ENCODE results near the gene TLR9. TPM values are rescaled to one million over a fixed set of nuclear protein-coding genes. Genes with fewer than 3 reads are reported as not detected.

Gene TLR9
- total RNA-seq, 1 experiment from 2014 or later = 0.14 TPM

GRCh38 chr3:52200981-52201679, 24.3 kb downstream of the TLR9 start:
- no peaks in the 10 kb centered on the region for H3K9me3 Mint-ChIP-seq (ENCODE audit: low read depth, unreplicated experiment)
- DNase-seq = no peak
- H3K27me3 Mint-ChIP-seq (ENCODE audit: unreplicated experiment) = no peaks in the 10 kb centered on the region
- intact Hi-C loops (cut with micrococcal nuclease; ENCODE audit: unreplicated experiment) = no loop called here
- BruUV-seq (replicated peaks) = no TSS peak
- no peak overlapping the region for H3K4me3 Mint-ChIP-seq (ENCODE audit: low read depth, unreplicated experiment)
- no peak overlapping the region for H3K27ac Mint-ChIP-seq (ENCODE audit: unreplicated experiment)
- peaks cover 26% of the 10 kb centered on the region for H3K4me1 Mint-ChIP-seq (ENCODE audit: low read depth, unreplicated experiment)
- H3K36me3 Mint-ChIP-seq (ENCODE audit: insufficient read depth, unreplicated experiment) = peaks cover 73% of the 10 kb centered on the region
- no peak for TF ChIP-seq CTCF (IDR thresholded peaks at IDR 0.05; ENCODE audit: unreplicated experiment)
- CTCF ChIA-PET = no interaction called here

GRCh38 chr3:52198643-52199608, 26.5 kb downstream of the TLR9 start:
- intact Hi-C loops (cut with micrococcal nuclease; ENCODE audit: unreplicated experiment) = loop anchor here (5.0 kb wide), 1 partner anchor 47 kb away; the partner anchor contains the start of gene POC1A
- no peak for DNase-seq
- Mint-ChIP-seq H3K4me1 (ENCODE audit: low read depth, unreplicated experiment) (peaks cover 33% of the 10 kb centered on the region), H3K4me3 (ENCODE audit: low read depth, unreplicated experiment) (peak overlapping the region; percentile 96), H3K27me3 (ENCODE audit: unreplicated experiment) (no peaks in the 10 kb centered on the region), H3K9me3 (ENCODE audit: low read depth, unreplicated experiment) (no peaks in the 10 kb centered on the region), H3K36me3 (ENCODE audit: insufficient read depth, unreplicated experiment) (peaks cover 61% of the 10 kb centered on the region), H3K27ac (ENCODE audit: unreplicated experiment) (peak overlapping the region; percentile 97)
- TSS peak; percentile 54 for BruUV-seq (replicated peaks)
- CTCF ChIA-PET = no interaction called here
- no peak for TF ChIP-seq CTCF (IDR thresholded peaks at IDR 0.05; ENCODE audit: unreplicated experiment)

GRCh38 chr3:52197842-52198625, 27.4 kb downstream of the TLR9 start, which contains the start of gene ALAS1:
Gene ALAS1 (plus strand): TSS chr3:52198160. CDS start chr3:52199242, 1,082 bp downstream.
- Mint-ChIP-seq H3K36me3 (ENCODE audit: insufficient read depth, unreplicated experiment) (peaks cover 54% of the 10 kb centered on the region), H3K4me1 (ENCODE audit: low read depth, unreplicated experiment) (peaks cover 33% of the 10 kb centered on the region), H3K9me3 (ENCODE audit: low read depth, unreplicated experiment) (no peaks in the 10 kb centered on the region), H3K27ac (ENCODE audit: unreplicated experiment) (peak within 1 kb of the TSS; percentile 97), H3K4me3 (ENCODE audit: low read depth, unreplicated experiment) (peak within 1 kb of the TSS; percentile 96), H3K27me3 (ENCODE audit: unreplicated experiment) (no peaks in the 10 kb centered on the region)
- CTCF ChIA-PET = interaction anchor here (0.5 to 1.8 kb wide), 2 partner anchors 44 to 74 kb away, joined by 3 to 8 read pairs; partner anchors contain the start of gene POC1A
- intact Hi-C loops (cut with micrococcal nuclease; ENCODE audit: unreplicated experiment) = loop anchor here (2.0 to 5.0 kb wide), 2 partner anchors 21 to 46 kb away; partner anchors contain the start of gene POC1A
- no TSS peak for BruUV-seq (replicated peaks)
- peak; percentile 95 for DNase-seq
- TF ChIP-seq CTCF (IDR thresholded peaks at IDR 0.05; ENCODE audit: unreplicated experiment) = no peak

- BruUV-seq (replicated peaks) = no TSS peak
- CTCF ChIA-PET = interaction anchor here (0.5 to 1.8 kb wide), 3 partner anchors 11 to 75 kb away, joined by 3 to 8 read pairs (median 3); partner anchors contain the start of gene POC1A
Measured at GRCh38 chr3:52197499-52197841, 28.0 kb downstream of the TLR9 start.

More at GRCh38 chr3:52197499-52197841, 28.0 kb downstream of the TLR9 start:
- peak overlapping the region; percentile 96 for H3K4me3 Mint-ChIP-seq (ENCODE audit: low read depth, unreplicated experiment)
- H3K4me1 Mint-ChIP-seq (ENCODE audit: low read depth, unreplicated experiment) = peaks cover 33% of the 10 kb centered on the region
- no peak for DNase-seq
- H3K27ac Mint-ChIP-seq (ENCODE audit: unreplicated experiment) = peak overlapping the region; percentile 97
- no peaks in the 10 kb centered on the region for H3K27me3 Mint-ChIP-seq (ENCODE audit: unreplicated experiment)
- H3K9me3 Mint-ChIP-seq (ENCODE audit: low read depth, unreplicated experiment) = no peaks in the 10 kb centered on the region
- peaks cover 51% of the 10 kb centered on the region for H3K36me3 Mint-ChIP-seq (ENCODE audit: insufficient read depth, unreplicated experiment)
- intact Hi-C loops (cut with micrococcal nuclease; ENCODE audit: unreplicated experiment) = loop anchor here (2.0 to 5.0 kb wide), 2 partner anchors 21 to 45 kb away; partner anchors contain the start of gene POC1A
- TF ChIP-seq CTCF (IDR thresholded peaks at IDR 0.05; ENCODE audit: unreplicated experiment) = no peak
